WERI-Rb-1 (cell line): Measurements from ENCODE around the gene PTPDC1.

Experiments used
- DNase-seq: peaks from one replicate; pipeline ENCODE4 v3.0.0-alpha.2; 2020
- H3K27ac ChIP-seq: fragments of 250-450 bp; sonication (Bioruptor Pico); 2 replicates; pipeline ENCODE4 v1.5.1; 2020; ENCODE audit warnings: mild to moderate bottlenecking, moderate library complexity
- H3K27me3 ChIP-seq: fragments of 250-450 bp; sonication (Bioruptor Pico); 2 replicates; pipeline ENCODE4 v1.5.1; 2021; ENCODE audit warnings: mild to moderate bottlenecking, low read depth, moderate library complexity; ENCODE audit not compliant: insufficient read depth, severe bottlenecking
- H3K36me3 ChIP-seq: fragments of 250-450 bp; sonication (Bioruptor Pico); 2 replicates; pipeline ENCODE4 v1.5.1; 2020; ENCODE audit warnings: mild to moderate bottlenecking, moderate library complexity
- H3K4me3 ChIP-seq: 2 replicates; pipeline ENCODE4 v1.5.1; 2011; ENCODE audit warnings: low read depth, mild to moderate bottlenecking, control low read depth, low read length
- H3K9me3 ChIP-seq: fragments of 250-450 bp; sonication (Bioruptor Pico); 2 replicates; pipeline ENCODE4 v1.5.1; 2021; ENCODE audit warnings: mild to moderate bottlenecking, moderate library complexity; ENCODE audit not compliant: severe bottlenecking
- TF ChIP-seq, protein P1 (sequence below): IDR thresholded peaks from 2 replicates; pipeline ENCODE4 v1.5.1; 2011; ENCODE audit warnings: low read depth, mild to moderate bottlenecking, control low read depth, inconsistent platforms, low read length

PTPDC1 gene

GRCh38 chr9:94056442-94056974 is 27.8 kb upstream of the PTPDC1 start:
- no peak for DNase-seq
- H3K27ac ChIP-seq: no peak overlapping the region

DNA sequence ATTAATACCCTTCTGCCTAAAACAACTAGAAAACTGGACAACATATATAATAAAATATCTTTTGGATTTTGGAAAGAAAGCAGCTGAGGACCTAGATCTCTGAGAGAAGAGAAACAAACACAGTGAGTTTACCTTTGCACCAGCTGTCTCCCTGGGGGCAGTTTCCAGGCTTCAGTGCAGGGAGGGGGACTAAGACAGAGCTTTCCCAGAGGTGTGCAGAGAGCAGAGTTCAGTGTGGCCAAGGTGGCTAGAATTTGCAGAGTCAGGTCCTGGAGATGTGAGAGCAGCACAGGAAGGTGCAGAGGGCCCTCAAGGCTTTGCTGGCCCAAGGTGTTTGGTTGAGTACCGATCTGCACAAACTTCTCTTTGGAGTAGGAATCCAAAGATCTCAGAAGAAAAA is 26.3 kb upstream of the PTPDC1 start:
- H3K27ac ChIP-seq: no peak overlapping the region
- H3K36me3 ChIP-seq: no peaks in the 10 kb centered on the region; the same call in 1 of the 2 replicates
- TF ChIP-seq, protein P1, sequence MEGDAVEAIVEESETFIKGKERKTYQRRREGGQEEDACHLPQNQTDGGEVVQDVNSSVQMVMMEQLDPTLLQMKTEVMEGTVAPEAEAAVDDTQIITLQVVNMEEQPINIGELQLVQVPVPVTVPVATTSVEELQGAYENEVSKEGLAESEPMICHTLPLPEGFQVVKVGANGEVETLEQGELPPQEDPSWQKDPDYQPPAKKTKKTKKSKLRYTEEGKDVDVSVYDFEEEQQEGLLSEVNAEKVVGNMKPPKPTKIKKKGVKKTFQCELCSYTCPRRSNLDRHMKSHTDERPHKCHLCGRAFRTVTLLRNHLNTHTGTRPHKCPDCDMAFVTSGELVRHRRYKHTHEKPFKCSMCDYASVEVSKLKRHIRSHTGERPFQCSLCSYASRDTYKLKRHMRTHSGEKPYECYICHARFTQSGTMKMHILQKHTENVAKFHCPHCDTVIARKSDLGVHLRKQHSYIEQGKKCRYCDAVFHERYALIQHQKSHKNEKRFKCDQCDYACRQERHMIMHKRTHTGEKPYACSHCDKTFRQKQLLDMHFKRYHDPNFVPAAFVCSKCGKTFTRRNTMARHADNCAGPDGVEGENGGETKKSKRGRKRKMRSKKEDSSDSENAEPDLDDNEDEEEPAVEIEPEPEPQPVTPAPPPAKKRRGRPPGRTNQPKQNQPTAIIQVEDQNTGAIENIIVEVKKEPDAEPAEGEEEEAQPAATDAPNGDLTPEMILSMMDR: no peak
- H3K4me3 ChIP-seq: no peak overlapping the region
- H3K9me3 ChIP-seq: peaks cover 13% of the 10 kb centered on the region
- DNase-seq: no peak
- H3K27me3 ChIP-seq: no peaks in the 10 kb centered on the region

More at GRCh38 chr9:94056442-94056974, 27.8 kb upstream of the PTPDC1 start:
- H3K4me3 ChIP-seq: no peak overlapping the region
- TF ChIP-seq, protein P1: no peak
- H3K36me3 ChIP-seq: no peaks in the 10 kb centered on the region; the same call in 1 of the 2 replicates
- no peaks in the 10 kb centered on the region for H3K27me3 ChIP-seq
- H3K9me3 ChIP-seq: peaks cover 2% of the 10 kb centered on the region

DNA sequence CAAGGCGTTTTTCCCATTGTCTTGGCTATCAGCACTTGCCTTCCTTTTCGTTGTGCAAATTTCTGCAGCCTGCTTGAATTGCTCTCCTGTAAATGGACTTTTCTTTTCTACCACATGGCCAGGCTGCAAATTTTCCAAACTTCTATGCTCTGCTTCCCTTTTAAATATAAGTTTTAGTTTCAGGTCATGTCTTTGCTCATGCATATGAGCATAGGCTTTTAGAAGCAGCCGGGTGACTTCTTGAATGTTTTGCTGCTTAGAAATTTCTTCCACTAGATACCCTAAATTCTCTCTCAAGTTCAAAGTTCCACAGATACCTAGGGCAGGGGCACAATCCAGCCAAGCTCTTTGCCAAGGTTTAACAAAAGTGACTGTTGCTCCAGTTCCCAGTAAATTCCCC is 22.4 kb upstream of the PTPDC1 start:
- Histone ChIP-seq H3K9me3 (peaks cover 13% of the 10 kb centered on the region), H3K27ac (no peak overlapping the region), H3K36me3 (no peaks in the 10 kb centered on the region; the same call in 1 of the 2 replicates), H3K27me3 (no peaks in the 10 kb centered on the region), H3K4me3 (no peak overlapping the region)
- no peak for DNase-seq
- TF ChIP-seq, protein P1: no peak

- Histone ChIP-seq H3K9me3 (peaks cover 13% of the 10 kb centered on the region), H3K27ac (peak overlapping the region; percentile 15; the same call in 1 of the 2 replicates), H3K4me3 (no peak overlapping the region), H3K27me3 (no peaks in the 10 kb centered on the region), H3K36me3 (peaks cover 1% of the 10 kb centered on the region)
- DNase-seq: peak; percentile 86
- TF ChIP-seq, protein P1: peak; percentile 93
These were observed 18.7 kb upstream of the PTPDC1 start for GRCh38 chr9:94065535-94065961.

DNA sequence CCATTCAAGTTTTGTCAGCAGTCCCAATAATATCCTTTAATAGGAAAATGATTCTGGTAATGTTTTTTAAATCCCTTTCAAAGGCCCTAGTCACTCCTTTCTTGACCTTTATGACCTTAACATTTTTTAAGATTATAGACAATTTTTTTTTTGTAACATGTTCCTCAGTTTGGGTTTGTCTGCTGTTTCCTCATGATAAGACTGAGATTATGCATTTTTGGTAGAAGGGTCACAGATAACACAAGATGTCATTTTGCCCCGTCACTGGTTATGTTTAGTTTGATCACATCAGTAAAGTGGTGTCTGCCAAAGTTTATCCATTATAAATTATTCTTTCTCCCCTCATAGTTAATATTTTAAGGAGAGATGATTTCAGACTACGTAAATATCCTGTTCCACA is 16.0 kb upstream of the PTPDC1 start:
- TF ChIP-seq, protein P1: no peak
- Histone ChIP-seq H3K36me3 (peaks cover 6% of the 10 kb centered on the region), H3K4me3 (no peak overlapping the region), H3K9me3 (peaks cover 3% of the 10 kb centered on the region), H3K27ac (no peak overlapping the region), H3K27me3 (no peaks in the 10 kb centered on the region)
- no peak for DNase-seq

- Histone ChIP-seq H3K27me3 (no peaks in the 10 kb centered on the region), H3K27ac (no peak overlapping the region), H3K36me3 (no peaks in the 10 kb centered on the region), H3K9me3 (no peaks in the 10 kb centered on the region), H3K4me3 (no peak overlapping the region)
- no peak for DNase-seq
- TF ChIP-seq, protein P1: no peak
These were observed 7.7 kb upstream of the PTPDC1 start for GRCh38 chr9:94076557-94076956.
